ENCODE data around the gene NRDE2.
"Not testable (repeated sequence)": the region's sequence is repeated elsewhere in the genome, so short reads cannot be mapped to it uniquely, and the experiment has no call there.

Gene NRDE2

GRCh38 chr14:90263748-90264449, 67.8 kb downstream of the NRDE2 start:
- no peak for DNase-seq

- peak; percentile 92 for DNase-seq
These were observed 75.2 kb downstream of the NRDE2 start, which contains the start of gene PSMC1 for GRCh38 chr14:90256354-90257131. TSS of gene PSMC1 (plus strand) at chr14:90256553. CDS start at chr14:90256598, 45 bp downstream.

GRCh38 chr14:90255871-90256270, 75.9 kb downstream of the NRDE2 start:
- no peak for DNase-seq

GRCh38 chr14:90253826-90254225, 77.9 kb downstream of the NRDE2 start:
- no peak for DNase-seq

GRCh38 chr14:90248594-90248993, 83.1 kb downstream of the NRDE2 start:
- DNase-seq = no peak

- not testable (repeated sequence) for DNase-seq
These were observed 84.3 kb downstream of the NRDE2 start for GRCh38 chr14:90247441-90247840.

GRCh38 chr14:90246936-90247335, 84.8 kb downstream of the NRDE2 start:
- DNase-seq = no peak

- no peak for DNase-seq
These were observed 89.3 kb downstream of the NRDE2 start for GRCh38 chr14:90242444-90242843.

GRCh38 chr14:90239139-90239538, 92.6 kb downstream of the NRDE2 start:
- DNase-seq = no peak

- DNase-seq = peak; percentile 59
These were observed 96.4 kb downstream of the NRDE2 start for GRCh38 chr14:90235179-90235976.

GRCh38 chr14:90229942-90230341, 101.8 kb downstream of the NRDE2 start:
- DNase-seq = not testable (repeated sequence)

- DNase-seq = no peak
These were observed 103.3 kb downstream of the NRDE2 start for GRCh38 chr14:90228478-90228877.

All from CD4-positive, alpha-beta T cell treated with Interleukin-21 for 1 hour (primary cell).